CD4-positive, alpha-beta T cell treated with Interleukin-6 for 4 hours (primary cell): ENCODE measurements around the gene DECR2.

ENCODE experiments used
- DNase-seq: peaks from one replicate; pipeline ENCODE4 v3.0.0-alpha.2; 2020; ENCODE audit warnings: mixed read lengths

The DECR2 gene

GRCh38 chr16:450785-451512 lies 49.3 kb downstream of the DECR2 start:
- DNase-seq, result no peak

GRCh38 chr16:454397-454940 lies 52.8 kb downstream of the DECR2 start:
- no peak for DNase-seq

- no peak for DNase-seq
These were observed 53.8 kb downstream of the DECR2 start for GRCh38 chr16:455453-455852.

GRCh38 chr16:456891-457483 lies 55.3 kb downstream of the DECR2 start:
- DNase-seq, result no peak

GRCh38 chr16:457732-458400 lies 56.2 kb downstream of the DECR2 start:
- no peak for DNase-seq

GRCh38 chr16:459761-460160 lies 58.1 kb downstream of the DECR2 start:
- no peak for DNase-seq

GRCh38 chr16:460787-461186 lies 59.1 kb downstream of the DECR2 start:
- DNase-seq, result no peak
